Measurements from ENCODE around the gene SUN3. TPM values are rescaled to one million over a fixed set of nuclear protein-coding genes. Genes with fewer than 3 reads are reported as not detected.

The SUN3 gene
- total and polyA plus RNA-seq, 2 of the 13 experiments (the other 11 are each of a cell fraction or from before 2014, with no cell fraction given), result not detected

DNA sequence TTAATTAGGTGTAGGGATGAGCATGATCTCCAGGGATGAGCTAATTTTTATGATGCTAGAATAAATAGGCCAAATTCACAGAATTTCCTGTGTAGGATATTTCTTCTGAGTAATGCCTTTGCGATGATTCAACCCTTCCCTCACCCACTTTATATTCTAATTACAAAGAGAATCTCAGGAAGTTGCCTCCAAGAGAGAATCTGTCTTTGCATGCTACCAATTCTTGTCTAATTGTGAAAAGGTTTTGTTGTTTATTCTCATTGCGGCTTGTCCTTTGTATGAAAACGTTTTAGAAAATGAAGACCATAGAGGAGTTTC, 12.7 kb upstream of the SUN3 start:
- no peak overlapping the region for H3K4me2 ChIP-seq (ENCODE audit: low read depth, low read length)
- 12% methylated on average over 3 of the region's 3 CpGs for WGBS (ENCODE audit: low lambda C conversion rate)
- no peak overlapping the region for H3K27ac ChIP-seq (ENCODE audit: extremely low read length, insufficient read depth, low read length)
- no peak for ATAC-seq
- H2AFZ ChIP-seq (ENCODE audit: low read length), result no peak overlapping the region
- H3K27me3 ChIP-seq (ENCODE audit: control insufficient read depth in 1 of 2, insufficient read depth in 2 of 2, low read length in 2 of 2), result peaks cover 6 to 63% of the 10 kb centered on the region in 2 experiments; a peak in 4 of 5 replicates
- no peak for DNase-seq (ENCODE audit: low spot score)
- no peak overlapping the region for H3K4me3 ChIP-seq (replicated peaks in 1 of 3; ENCODE audit: insufficient read depth in 1 of 3, low read depth in 2 of 3, low read length in 3 of 3)
- H3K4me1 ChIP-seq (ENCODE audit: insufficient read depth, low read length), result no peaks in the 10 kb centered on the region
- H3K9ac ChIP-seq (ENCODE audit: insufficient read depth, low read depth, low read length), result no peak overlapping the region
- no peaks in the 10 kb centered on the region for H3K79me2 ChIP-seq (ENCODE audit: insufficient read depth, low read length)
- H4K20me1 ChIP-seq (ENCODE audit: insufficient read depth, low read length), result no peaks in the 10 kb centered on the region
- in situ Hi-C loops (cut with HindIII; ENCODE audit: extremely low pct_ligation_motif_present, low pct_unique_long_range_greater_than_20kb), result no loop called here
- intact Hi-C loops (cut with micrococcal nuclease; ENCODE audit: unreplicated experiment), result no loop called here
- POLR2A ChIA-PET, result no interaction called here
- FAIRE-seq, result no peak
- TF ChIP-seq, protein P1, sequence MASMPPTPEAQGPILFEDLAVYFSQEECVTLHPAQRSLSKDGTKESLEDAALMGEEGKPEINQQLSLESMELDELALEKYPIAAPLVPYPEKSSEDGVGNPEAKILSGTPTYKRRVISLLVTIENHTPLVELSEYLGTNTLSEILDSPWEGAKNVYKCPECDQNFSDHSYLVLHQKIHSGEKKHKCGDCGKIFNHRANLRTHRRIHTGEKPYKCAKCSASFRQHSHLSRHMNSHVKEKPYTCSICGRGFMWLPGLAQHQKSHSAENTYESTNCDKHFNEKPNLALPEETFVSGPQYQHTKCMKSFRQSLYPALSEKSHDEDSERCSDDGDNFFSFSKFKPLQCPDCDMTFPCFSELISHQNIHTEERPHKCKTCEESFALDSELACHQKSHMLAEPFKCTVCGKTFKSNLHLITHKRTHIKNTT (CRISPR knock-in tag; IDR thresholded peaks at IDR 0.05), result no peak
- TF ChIP-seq SAP130 (CRISPR knock-in tag; IDR thresholded peaks at IDR 0.05; ENCODE audit: low read depth) (no peak), MNT (IDR thresholded peaks at IDR 0.05) (no peak), ZBTB2 (CRISPR knock-in tag; IDR thresholded peaks at IDR 0.05; ENCODE audit: low read depth) (no peak), SALL1 (CRISPR knock-in tag; IDR thresholded peaks at IDR 0.05) (no peak), ZNF33A (CRISPR knock-in tag; IDR thresholded peaks at IDR 0.05; ENCODE audit: borderline replicate concordance) (no peak), TAF1 (CRISPR knock-in tag; IDR thresholded peaks at IDR 0.05) (no peak), ARNT (IDR thresholded peaks at IDR 0.05) (no peak), ZNF138 (CRISPR knock-in tag; IDR thresholded peaks at IDR 0.05; ENCODE audit: low read depth) (no peak), TEAD2 (CRISPR knock-in tag; IDR thresholded peaks at IDR 0.05) (no peak), ZNF781 (CRISPR knock-in tag; IDR thresholded peaks at IDR 0.05; ENCODE audit: borderline replicate concordance, not compliant biosample characterization) (no peak), GATAD1 (CRISPR knock-in tag; IDR thresholded peaks at IDR 0.05) (no peak), EZH2 (conservative IDR thresholded peaks at IDR 0.05; ENCODE audit: low read depth, low read length) (no peak)
- TF ChIP-seq, protein P2, sequence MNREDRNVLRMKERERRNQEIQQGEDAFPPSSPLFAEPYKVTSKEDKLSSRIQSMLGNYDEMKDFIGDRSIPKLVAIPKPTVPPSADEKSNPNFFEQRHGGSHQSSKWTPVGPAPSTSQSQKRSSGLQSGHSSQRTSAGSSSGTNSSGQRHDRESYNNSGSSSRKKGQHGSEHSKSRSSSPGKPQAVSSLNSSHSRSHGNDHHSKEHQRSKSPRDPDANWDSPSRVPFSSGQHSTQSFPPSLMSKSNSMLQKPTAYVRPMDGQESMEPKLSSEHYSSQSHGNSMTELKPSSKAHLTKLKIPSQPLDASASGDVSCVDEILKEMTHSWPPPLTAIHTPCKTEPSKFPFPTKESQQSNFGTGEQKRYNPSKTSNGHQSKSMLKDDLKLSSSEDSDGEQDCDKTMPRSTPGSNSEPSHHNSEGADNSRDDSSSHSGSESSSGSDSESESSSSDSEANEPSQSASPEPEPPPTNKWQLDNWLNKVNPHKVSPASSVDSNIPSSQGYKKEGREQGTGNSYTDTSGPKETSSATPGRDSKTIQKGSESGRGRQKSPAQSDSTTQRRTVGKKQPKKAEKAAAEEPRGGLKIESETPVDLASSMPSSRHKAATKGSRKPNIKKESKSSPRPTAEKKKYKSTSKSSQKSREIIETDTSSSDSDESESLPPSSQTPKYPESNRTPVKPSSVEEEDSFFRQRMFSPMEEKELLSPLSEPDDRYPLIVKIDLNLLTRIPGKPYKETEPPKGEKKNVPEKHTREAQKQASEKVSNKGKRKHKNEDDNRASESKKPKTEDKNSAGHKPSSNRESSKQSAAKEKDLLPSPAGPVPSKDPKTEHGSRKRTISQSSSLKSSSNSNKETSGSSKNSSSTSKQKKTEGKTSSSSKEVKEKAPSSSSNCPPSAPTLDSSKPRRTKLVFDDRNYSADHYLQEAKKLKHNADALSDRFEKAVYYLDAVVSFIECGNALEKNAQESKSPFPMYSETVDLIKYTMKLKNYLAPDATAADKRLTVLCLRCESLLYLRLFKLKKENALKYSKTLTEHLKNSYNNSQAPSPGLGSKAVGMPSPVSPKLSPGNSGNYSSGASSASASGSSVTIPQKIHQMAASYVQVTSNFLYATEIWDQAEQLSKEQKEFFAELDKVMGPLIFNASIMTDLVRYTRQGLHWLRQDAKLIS (CRISPR knock-in tag; IDR thresholded peaks at IDR 0.05), result no peak
- no peaks in the 10 kb centered on the region for H3K9me3 ChIP-seq (ENCODE audit: low read length)
- BruUV-seq (replicated peaks), result no TSS peak
- no peaks in the 10 kb centered on the region for H3K36me3 ChIP-seq (replicated peaks in 1 of 2; ENCODE audit: control insufficient read depth in 1 of 2, insufficient read depth in 2 of 2, low read length in 2 of 2)
- CTCF ChIA-PET (ENCODE audit: low intra/inter-chr PET ratio, low total read pairs), result no interaction called here

Measured in HepG2 (cell line).